Esophagus muscularis mucosa (tissue), 4 donors: ENCODE measurements around the gene MICU1. TPM values are rescaled to one million over a fixed set of nuclear protein-coding genes. Genes with fewer than 3 reads are reported as not detected.

Experiments used
- DNase-seq: peaks from one replicate; pipeline ENCODE4 v3.0.0-alpha.2; 2017; ENCODE audit errors: extremely low spot score
- H3K27ac ChIP-seq, 4 donors: fragments of 200-600 bp; sonication (generic); replicated peaks in 1 of 4; 1 replicate in 3 of 4; 2 replicates in 1 of 4; pipeline ENCODE4 v1.5.1; 2016 to 2019; ENCODE audit warnings: mild to moderate bottlenecking in 1 of 4
- H3K27me3 ChIP-seq, 4 donors: fragments of 200-600 bp; sonication (generic); one replicate each; pipeline versions ENCODE4 v1.5.1 to v1.6.0; 2016 to 2019
- H3K36me3 ChIP-seq, 4 donors: fragments of 200-600 bp; sonication (generic); one replicate each; pipeline ENCODE4 v1.5.1; 2016 to 2019
- H3K4me1 ChIP-seq, 4 donors: fragments of 200-600 bp; sonication (generic); one replicate each; pipeline ENCODE4 v1.5.1; 2016 to 2019
- H3K4me3 ChIP-seq, 4 donors: fragments of 200-600 bp; sonication (generic); 1 replicate in 2 of 4; 2 replicates in 2 of 4; pipeline ENCODE4 v1.5.1; 2016 to 2019; ENCODE audit warnings: mild to moderate bottlenecking in 4 of 4, moderate library complexity in 1 of 4
- H3K9me3 ChIP-seq, 4 donors: fragments of 200-600 bp; sonication (generic); 1 replicate in 3 of 4; 2 replicates in 1 of 4; pipeline ENCODE4 v1.5.1; 2016 to 2019
- EP300 ChIP-seq: sonication (generic); formaldehyde crosslinking; IDR thresholded peaks from one replicate; pipeline ENCODE4 v1.6.1; 2017; ENCODE audit warnings: antibody characterized with exemption
- POLR2A ChIP-seq: fragments of 450-650 bp; IDR thresholded peaks from one replicate; pipeline ENCODE4 v1.6.1; 2017; ENCODE audit warnings: antibody characterized with exemption, moderate library complexity, mild to moderate bottlenecking, low read depth
- POLR2AphosphoS5 ChIP-seq, 2 donors: sonication (generic); formaldehyde crosslinking; IDR thresholded peaks; one replicate each; pipeline ENCODE4 v1.6.1; 2017; ENCODE audit warnings: antibody characterized with exemption in 2 of 2
- WGBS: methylation state at CpG from one replicate; pipeline ENCODE4 v1.1.5; 2018; 5-methylcytosine and 5-hydroxymethylcytosine counted together
- intact Hi-C: fragments of 100-400 bp; cut with DNase I; formaldehyde crosslinking; loops from one replicate; pipeline ENCODE4 v1.15.1; 2023
- total RNA-seq, 4 donors: library from RNA; depleted of rRNA; stranded (reverse); fragments of >200 nt; gene quantifications; one replicate each; pipeline versions ENCODE4 v1.1.0 to v1.2.1, GENCODE V29; 2016
- TF ChIP-seq, protein P1 (sequence below), 3 experiments: fragments of 200-600 bp in 2 of 3; fragments of 450-650 bp in 1 of 3; sonication (generic) in 2 of 3; IDR thresholded peaks; one replicate each; pipeline ENCODE4 v1.5.1; 2017 to 2019; ENCODE audit warnings: antibody characterized with exemption in 3 of 3, mild to moderate bottlenecking in 2 of 3, moderate library complexity in 1 of 3

The MICU1 gene
- total RNA-seq, 4 donors from 2014 or later = 31.6 to 39.7 (median 35.0) TPM

DNA sequence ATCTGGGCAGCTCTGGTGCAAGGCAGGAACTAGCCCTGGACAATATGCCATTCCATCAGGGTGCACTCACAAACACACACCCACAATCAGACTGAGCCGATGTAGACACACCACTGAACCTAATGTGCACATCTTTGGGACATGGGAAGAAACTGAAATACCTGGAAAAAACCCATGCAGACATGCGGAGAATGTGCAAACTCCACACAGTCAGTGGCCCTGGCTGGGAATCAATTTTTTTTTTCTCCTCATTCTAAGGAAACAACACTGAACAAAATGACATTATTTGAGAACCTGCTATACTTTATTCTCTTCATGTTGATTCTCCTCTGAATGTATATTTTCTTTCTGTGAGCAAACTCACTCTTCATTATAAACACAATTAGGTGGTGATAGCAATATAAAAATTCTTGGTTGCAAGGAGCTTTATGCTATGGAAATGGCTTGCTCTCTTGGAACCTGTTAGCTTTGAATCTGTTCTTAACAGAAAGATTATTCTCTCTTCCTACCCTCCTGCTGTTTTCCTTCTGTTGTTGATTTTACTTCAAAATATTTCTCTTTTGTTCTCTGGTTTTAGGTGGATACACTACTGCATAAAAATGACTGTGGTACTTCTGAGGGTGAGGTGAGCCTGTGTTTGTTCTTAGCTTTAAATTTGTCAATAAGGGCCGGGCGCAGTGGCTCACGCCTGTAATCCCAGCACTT lies 33.0 kb upstream of the MICU1 start:
- WGBS = 88% methylated on average over 5 of the region's 5 CpGs
- no peak overlapping the region for H3K27ac ChIP-seq

GRCh38 chr10:72654720-72655119 lies 28.8 kb upstream of the MICU1 start:
- H3K9me3 ChIP-seq = no peaks in the 10 kb centered on the region
- H3K4me1 ChIP-seq = no peaks in the 10 kb centered on the region
- WGBS = 69% methylated on average over 3 of the region's 3 CpGs
- H3K36me3 ChIP-seq = no peaks in the 10 kb centered on the region
- no peak for DNase-seq
- H3K27me3 ChIP-seq = no peaks in the 10 kb centered on the region
- TF ChIP-seq POLR2AphosphoS5 (IDR thresholded peaks at IDR 0.05) (no peak), EP300 (no peak), POLR2A (no peak)
- TF ChIP-seq, protein P1, sequence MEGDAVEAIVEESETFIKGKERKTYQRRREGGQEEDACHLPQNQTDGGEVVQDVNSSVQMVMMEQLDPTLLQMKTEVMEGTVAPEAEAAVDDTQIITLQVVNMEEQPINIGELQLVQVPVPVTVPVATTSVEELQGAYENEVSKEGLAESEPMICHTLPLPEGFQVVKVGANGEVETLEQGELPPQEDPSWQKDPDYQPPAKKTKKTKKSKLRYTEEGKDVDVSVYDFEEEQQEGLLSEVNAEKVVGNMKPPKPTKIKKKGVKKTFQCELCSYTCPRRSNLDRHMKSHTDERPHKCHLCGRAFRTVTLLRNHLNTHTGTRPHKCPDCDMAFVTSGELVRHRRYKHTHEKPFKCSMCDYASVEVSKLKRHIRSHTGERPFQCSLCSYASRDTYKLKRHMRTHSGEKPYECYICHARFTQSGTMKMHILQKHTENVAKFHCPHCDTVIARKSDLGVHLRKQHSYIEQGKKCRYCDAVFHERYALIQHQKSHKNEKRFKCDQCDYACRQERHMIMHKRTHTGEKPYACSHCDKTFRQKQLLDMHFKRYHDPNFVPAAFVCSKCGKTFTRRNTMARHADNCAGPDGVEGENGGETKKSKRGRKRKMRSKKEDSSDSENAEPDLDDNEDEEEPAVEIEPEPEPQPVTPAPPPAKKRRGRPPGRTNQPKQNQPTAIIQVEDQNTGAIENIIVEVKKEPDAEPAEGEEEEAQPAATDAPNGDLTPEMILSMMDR (IDR thresholded peaks at IDR 0.05) = no peak
- intact Hi-C loops = no loop called here
- no peak overlapping the region for H3K4me3 ChIP-seq
- H3K27ac ChIP-seq = no peak overlapping the region

More for the DNA sequence above, 33.0 kb upstream of the MICU1 start:
- Histone ChIP-seq H3K4me3 (no peak overlapping the region), H3K4me1 (no peaks in the 10 kb centered on the region), H3K9me3 (no peaks in the 10 kb centered on the region), H3K36me3 (no peaks in the 10 kb centered on the region), H3K27me3 (no peaks in the 10 kb centered on the region)
- no peak for DNase-seq
- TF ChIP-seq POLR2A = no peak
- TF ChIP-seq, protein P1 (IDR thresholded peaks at IDR 0.05) = no peak
- TF ChIP-seq POLR2AphosphoS5 (IDR thresholded peaks at IDR 0.05) = no peak
- no peak for TF ChIP-seq EP300
- intact Hi-C loops = no loop called here

GRCh38 chr10:72653383-72654096 lies 27.7 kb upstream of the MICU1 start:
- 82% methylated on average over 6 of the region's 6 CpGs for whole genome bisulfite sequencing
- Histone ChIP-seq H3K27me3 (no peaks in the 10 kb centered on the region), H3K9me3 (no peaks in the 10 kb centered on the region), H3K4me3 (no peak overlapping the region), H3K4me1 (no peaks in the 10 kb centered on the region), H3K27ac (no peak overlapping the region), H3K36me3 (no peaks in the 10 kb centered on the region)
- TF ChIP-seq EP300 (no peak), POLR2AphosphoS5 (IDR thresholded peaks at IDR 0.05) (no peak), POLR2A (no peak)
- TF ChIP-seq, protein P1 (IDR thresholded peaks at IDR 0.05) = no peak
- no peak for DNase-seq
- intact Hi-C loops = no loop called here

DNA sequence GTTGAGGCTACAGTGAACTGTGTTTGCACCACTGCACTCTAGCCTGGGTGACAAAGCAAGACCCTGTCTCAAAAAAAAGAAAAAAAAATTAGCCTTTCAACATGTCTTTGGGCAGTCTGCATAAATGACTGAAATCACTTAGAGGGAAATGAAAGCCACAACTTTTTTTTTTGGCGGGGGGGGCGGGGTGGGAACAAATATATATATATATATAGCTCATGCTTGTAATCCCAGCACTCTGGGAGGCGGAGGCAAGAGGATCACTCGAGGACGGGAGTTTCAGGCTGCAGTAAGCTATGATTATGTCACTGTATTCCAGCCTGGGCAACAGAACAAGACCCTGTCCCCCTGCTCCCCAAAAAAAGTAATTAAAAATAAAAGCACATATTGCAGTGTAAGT lies 23.4 kb upstream of the MICU1 start:
- Histone ChIP-seq H3K36me3 (no peaks in the 10 kb centered on the region), H3K4me1 (no peaks in the 10 kb centered on the region), H3K27me3 (no peaks in the 10 kb centered on the region), H3K27ac (no peak overlapping the region), H3K9me3 (no peaks in the 10 kb centered on the region), H3K4me3 (no peak overlapping the region)
- WGBS = 74% methylated on average over 5 of the region's 5 CpGs
- no peak for TF ChIP-seq EP300
- no peak for TF ChIP-seq POLR2A
- TF ChIP-seq, protein P1 (IDR thresholded peaks at IDR 0.05) = no peak
- no peak for TF ChIP-seq POLR2AphosphoS5 (IDR thresholded peaks at IDR 0.05)
- intact Hi-C loops = no loop called here
- no peak for DNase-seq
